Fibroblast of upper back skin (primary cell): ENCODE data around the gene MAST4.
"Not testable (repeated sequence)": the region's sequence is repeated elsewhere in the genome, so short reads cannot be mapped to it uniquely, and the experiment has no call there.

Experiments
- DNase-seq: peaks from one replicate; pipeline ENCODE4 v3.0.0-alpha.2; 2013

The MAST4 gene

GRCh38 chr5:67147760-67148159 lies 551.6 kb downstream of the MAST4 start:
- peak; percentile 20 for DNase-seq

GRCh38 chr5:67149057-67149950 lies 553.1 kb downstream of the MAST4 start:
- no peak for DNase-seq

- DNase-seq: peak; percentile 40
These were observed 553.8 kb downstream of the MAST4 start for GRCh38 chr5:67149951-67150523.

DNA sequence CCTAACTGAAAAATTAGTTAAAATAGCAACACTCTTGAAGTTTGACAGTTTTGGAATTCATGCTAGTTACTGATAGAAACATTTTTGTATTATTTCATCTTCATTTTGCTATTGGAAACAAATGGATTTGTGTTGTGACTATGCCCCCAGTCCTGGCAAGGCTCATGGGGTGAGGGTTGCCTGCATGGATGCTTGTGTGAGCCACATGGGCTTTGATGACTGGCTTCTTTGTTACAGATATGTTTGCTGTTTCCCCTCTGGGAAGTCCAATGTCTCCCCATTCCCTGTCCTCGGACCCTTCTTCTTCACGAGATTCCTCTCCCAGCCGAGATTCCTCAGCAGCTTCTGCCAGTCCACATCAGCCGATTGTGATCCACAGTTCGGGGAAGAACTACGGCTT lies 556.2 kb downstream of the MAST4 start:
- DNase-seq: no peak

- DNase-seq: no peak
These were observed 557.1 kb downstream of the MAST4 start for GRCh38 chr5:67153292-67153691.

- DNase-seq: no peak
These were observed 558.5 kb downstream of the MAST4 start for GRCh38 chr5:67154556-67155206.

- DNase-seq: peak; percentile 30
These were observed 560.9 kb downstream of the MAST4 start for GRCh38 chr5:67156976-67157583.

GRCh38 chr5:67160272-67160671 lies 564.1 kb downstream of the MAST4 start:
- DNase-seq: no peak

DNA sequence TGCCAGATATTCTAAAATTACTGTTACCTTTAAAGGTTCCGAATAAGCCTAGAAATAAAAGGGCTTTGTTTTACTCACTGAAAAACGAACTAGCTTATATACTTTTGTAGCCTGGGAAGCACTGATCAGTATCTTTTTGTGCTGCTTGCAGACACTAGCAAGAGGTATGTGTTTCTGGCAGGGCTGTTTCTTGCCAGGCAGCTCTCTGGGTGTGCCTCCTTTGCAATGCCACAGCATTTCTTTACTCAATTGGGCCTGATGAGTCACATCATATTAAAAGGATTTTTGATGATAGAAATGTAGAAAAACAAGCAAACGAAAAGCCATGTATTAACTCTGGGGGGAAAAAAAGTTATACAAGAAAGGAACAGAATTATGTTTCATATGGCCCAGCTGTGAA lies 564.8 kb downstream of the MAST4 start:
- DNase-seq: peak; percentile 25

DNA sequence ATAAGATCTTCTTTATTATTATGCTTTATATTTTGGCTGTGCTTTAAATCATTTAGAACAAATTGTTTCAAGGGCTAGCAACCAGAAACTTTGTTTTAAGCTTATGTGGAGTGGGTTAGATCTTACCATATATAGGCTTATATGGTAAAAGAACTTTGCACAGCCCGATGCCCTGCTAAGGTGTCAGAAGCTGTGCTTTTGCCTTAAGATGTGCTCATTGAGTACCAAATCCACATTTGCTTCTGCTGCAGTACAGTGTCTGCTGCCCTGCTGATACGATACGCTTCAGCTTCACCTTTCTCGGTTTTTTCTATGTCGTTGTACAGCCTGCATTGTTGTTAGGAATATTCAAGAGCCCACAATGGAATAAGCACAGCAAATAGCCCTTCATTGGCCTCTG lies 565.6 kb downstream of the MAST4 start:
- no peak for DNase-seq

DNA sequence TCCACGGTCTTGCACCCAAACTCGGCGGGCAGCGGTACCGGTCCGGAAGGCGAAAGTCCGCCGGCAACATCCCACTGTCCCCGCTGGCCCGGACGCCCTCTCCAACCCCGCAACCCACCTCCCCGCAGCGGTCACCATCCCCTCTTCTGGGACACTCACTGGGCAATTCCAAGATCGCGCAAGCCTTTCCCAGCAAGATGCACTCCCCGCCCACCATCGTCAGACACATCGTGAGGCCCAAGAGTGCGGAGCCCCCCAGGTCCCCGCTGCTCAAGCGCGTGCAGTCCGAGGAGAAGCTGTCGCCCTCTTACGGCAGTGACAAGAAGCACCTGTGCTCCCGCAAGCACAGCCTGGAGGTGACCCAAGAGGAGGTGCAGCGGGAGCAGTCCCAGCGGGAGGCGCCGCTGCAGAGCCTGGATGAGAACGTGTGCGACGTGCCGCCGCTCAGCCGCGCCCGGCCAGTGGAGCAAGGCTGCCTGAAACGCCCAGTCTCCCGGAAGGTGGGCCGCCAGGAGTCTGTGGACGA lies 567.1 kb downstream of the MAST4 start:
- no peak for DNase-seq

DNA sequence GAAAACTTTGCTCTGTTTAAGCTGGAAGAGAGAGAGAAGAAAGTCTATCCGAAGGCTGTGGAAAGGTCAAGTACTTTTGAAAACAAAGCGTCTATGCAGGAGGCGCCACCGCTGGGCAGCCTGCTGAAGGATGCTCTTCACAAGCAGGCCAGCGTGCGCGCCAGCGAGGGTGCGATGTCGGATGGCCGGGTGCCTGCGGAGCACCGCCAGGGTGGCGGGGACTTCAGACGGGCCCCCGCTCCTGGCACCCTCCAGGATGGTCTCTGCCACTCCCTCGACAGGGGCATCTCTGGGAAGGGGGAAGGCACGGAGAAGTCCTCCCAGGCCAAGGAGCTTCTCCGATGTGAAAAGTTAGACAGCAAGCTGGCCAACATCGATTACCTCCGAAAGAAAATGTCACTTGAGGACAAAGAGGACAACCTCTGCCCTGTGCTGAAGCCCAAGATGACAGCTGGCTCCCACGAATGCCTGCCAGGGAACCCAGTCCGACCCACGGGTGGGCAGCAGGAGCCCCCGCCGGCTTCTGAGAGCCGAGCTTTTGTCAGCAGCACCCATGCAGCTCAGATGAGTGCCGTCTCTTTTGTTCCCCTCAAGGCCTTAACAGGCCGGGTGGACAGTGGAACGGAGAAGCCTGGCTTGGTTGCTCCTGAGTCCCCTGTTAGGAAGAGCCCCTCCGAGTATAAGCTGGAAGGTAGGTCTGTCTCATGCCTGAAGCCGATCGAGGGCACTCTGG lies 567.8 kb downstream of the MAST4 start:
- no peak for DNase-seq

DNA sequence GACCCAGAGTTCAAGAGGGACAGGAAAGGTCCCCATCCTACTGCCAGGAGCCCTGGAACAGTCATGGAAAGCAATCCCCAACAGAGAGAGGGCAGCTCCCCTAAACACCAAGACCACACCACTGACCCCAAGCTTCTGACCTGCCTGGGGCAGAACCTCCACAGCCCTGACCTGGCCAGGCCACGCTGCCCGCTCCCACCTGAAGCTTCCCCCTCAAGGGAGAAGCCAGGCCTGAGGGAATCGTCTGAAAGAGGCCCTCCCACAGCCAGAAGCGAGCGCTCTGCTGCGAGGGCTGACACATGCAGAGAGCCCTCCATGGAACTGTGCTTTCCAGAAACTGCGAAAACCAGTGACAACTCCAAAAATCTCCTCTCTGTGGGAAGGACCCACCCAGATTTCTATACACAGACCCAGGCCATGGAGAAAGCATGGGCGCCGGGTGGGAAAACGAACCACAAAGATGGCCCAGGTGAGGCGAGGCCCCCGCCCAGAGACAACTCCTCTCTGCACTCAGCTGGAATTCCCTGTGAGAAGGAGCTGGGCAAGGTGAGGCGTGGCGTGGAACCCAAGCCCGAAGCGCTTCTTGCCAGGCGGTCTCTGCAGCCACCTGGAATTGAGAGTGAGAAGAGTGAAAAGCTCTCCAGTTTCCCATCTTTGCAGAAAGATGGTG lies 568.8 kb downstream of the MAST4 start:
- no peak for DNase-seq

DNA sequence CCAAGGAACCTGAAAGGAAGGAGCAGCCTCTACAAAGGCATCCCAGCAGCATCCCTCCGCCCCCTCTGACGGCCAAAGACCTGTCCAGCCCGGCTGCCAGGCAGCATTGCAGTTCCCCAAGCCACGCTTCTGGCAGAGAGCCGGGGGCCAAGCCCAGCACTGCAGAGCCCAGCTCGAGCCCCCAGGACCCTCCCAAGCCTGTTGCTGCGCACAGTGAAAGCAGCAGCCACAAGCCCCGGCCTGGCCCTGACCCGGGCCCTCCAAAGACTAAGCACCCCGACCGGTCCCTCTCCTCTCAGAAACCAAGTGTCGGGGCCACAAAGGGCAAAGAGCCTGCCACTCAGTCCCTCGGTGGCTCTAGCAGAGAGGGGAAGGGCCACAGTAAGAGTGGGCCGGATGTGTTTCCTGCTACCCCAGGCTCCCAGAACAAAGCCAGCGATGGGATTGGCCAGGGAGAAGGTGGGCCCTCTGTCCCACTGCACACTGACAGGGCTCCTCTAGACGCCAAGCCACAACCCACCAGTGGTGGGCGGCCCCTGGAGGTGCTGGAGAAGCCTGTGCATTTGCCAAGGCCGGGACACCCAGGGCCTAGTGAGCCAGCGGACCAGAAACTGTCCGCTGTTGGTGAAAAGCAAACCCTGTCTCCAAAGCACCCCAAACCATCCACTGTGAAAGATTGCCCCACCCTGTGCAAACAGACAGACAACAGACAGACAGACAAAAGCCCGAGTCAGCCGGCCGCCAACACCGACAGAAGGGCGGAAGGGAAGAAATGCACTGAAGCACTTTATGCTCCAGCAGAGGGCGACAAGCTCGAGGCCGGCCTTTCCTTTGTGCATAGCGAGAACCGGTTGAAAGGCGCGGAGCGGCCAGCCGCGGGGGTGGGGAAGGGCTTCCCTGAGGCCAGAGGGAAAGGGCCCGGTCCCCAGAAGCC lies 569.6 kb downstream of the MAST4 start:
- DNase-seq: peak; percentile 75

DNA sequence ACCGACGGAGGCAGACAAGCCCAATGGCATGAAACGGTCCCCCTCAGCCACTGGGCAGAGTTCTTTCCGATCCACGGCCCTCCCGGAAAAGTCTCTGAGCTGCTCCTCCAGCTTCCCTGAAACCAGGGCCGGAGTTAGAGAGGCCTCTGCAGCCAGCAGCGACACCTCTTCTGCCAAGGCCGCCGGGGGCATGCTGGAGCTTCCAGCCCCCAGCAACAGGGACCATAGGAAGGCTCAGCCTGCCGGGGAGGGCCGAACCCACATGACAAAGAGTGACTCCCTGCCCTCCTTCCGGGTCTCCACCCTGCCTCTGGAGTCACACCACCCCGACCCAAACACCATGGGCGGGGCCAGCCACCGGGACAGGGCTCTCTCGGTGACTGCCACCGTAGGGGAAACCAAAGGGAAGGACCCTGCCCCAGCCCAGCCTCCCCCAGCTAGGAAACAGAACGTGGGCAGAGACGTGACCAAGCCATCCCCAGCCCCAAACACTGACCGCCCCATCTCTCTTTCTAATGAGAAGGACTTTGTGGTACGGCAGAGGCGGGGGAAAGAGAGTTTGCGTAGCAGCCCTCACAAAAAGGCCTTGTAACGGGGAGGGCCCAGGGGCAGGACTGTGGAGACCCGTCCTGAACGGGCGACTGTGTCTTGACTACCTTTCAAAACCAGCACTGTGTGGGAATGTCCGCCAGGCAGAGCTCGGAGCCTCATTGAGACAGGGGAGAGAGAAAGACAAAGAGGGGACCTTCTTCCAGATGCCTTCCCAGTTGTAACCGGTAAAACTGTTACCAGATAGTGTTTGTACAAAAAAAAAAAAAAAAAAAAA lies 570.5 kb downstream of the MAST4 start:
- no peak for DNase-seq

GRCh38 chr5:67168069-67168468 lies 571.9 kb downstream of the MAST4 start:
- no peak for DNase-seq

DNA sequence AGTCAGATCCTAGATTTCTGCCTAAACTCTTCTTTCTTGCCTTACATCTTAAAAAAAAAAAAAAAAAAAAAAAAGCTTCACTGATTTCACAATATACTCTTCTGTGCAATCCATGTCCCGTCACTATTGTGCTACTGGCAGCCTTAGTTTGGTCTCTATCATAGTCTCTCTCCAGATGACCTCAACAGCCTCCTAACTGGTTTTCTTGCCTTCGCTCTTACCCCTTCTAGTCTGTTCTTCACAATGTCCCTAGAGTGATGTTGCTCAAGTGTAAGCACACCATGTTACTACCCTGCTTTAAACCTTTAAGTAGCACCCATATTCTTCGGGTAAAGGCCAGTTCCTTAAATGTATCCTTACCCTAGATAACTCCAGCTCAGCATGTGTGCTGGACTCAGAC lies 574.6 kb downstream of the MAST4 start:
- no peak for DNase-seq

GRCh38 chr5:67173351-67173750 lies 577.2 kb downstream of the MAST4 start:
- DNase-seq: not testable (repeated sequence)

DNA sequence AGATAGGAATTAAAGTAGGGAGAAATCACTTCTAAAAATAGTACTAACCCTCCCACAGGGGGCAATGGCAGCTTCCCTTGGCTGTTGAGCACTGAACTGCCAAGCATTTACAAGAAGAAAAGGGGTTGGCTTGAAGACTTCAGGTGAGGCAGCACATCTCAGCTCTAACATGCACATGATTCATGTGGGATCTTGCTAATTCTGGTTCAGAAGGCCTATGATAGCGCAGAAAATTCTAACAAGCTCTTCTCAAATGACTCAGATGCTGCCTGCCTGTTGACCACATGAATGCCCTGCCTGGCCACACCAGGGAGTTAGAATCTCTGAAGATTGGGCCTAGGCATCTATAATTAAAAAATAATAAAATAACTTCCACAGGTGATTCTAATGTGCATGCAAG lies 577.8 kb downstream of the MAST4 start:
- DNase-seq: no peak

DNA sequence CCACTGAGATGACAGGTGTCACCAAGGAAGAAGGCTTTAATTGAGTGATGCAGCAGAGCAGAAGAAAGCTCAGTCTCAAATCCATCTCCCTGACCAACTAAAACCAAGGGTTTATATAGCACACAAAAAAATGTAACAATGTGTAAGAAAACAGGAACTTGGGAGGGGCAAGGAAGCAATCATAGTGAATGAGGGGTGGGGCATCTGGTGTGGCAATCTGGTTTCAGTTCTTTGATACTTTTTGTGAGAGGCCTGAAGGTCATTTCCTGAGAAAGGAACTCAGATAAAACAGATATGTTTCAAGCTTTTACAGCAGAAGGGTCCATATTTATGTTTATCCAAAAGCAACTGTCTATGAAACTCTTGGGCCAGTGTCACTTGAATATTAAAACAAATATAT lies 580.7 kb downstream of the MAST4 start:
- DNase-seq: no peak
